Measurements from ENCODE around the gene AAMP.

The AAMP gene

DNA sequence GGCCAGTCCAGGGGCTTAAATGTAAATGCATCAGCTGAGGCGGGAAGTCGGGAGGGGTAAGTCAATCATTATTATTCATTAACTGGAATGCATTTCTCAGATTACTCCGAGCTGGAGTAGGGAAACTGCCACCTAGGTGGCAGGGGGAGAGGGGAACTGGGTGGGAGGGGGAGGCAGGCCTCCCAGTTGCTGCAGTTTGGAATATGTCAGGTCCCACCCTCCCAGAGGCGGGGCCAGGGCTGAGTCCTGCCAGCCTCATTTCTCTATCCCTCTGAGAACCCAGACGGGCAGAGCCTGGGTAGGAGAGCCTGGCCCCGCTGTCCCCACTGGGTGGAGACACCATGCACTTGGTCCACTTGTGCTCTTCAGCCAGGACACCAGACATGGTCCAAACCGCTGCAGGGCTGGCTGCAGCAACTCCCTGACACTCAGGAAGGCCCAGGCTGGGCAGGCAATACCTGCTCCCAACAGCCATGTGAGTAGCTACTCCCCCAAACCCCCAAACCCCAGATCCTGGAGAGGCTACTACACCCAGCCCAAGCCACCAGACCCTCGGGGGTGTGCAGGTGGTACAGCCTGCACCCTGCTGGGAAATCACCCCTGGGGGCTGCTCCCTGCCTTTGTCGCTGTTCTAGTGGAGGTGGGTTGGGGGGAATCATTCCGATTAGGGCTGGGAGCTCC, 9.1 kb downstream of the AAMP start, which contains the start of gene GPBAR1:
Gene GPBAR1, plus strand, starts transcription at position 274 of the 681 bp plus-strand sequence. CDS start 1,710 bp downstream, outside the sequence.
- peaks cover 8% of the 10 kb centered on the region for H3K4me1 ChIP-seq (ENCODE audit: control insufficient read depth, low read depth, low read length)
- no peaks in the 10 kb centered on the region for H3K27me3 ChIP-seq (ENCODE audit: control insufficient read depth, insufficient read depth, low read length)
- no peak within 1 kb of the TSS for H3K4me3 ChIP-seq (ENCODE audit: low read length)
- no peaks in the 10 kb centered on the region for H3K9me3 ChIP-seq (ENCODE audit: control insufficient read depth, low read depth, low read length)
- peaks cover 26% of the 10 kb centered on the region for H3K36me3 ChIP-seq (ENCODE audit: control insufficient read depth, low read depth, low read length)
- no peak within 1 kb of the TSS for H3K27ac ChIP-seq (ENCODE audit: low read length)
- peak within 1 kb of the TSS; percentile 4 for H3K9ac ChIP-seq (ENCODE audit: low read length)

DNA sequence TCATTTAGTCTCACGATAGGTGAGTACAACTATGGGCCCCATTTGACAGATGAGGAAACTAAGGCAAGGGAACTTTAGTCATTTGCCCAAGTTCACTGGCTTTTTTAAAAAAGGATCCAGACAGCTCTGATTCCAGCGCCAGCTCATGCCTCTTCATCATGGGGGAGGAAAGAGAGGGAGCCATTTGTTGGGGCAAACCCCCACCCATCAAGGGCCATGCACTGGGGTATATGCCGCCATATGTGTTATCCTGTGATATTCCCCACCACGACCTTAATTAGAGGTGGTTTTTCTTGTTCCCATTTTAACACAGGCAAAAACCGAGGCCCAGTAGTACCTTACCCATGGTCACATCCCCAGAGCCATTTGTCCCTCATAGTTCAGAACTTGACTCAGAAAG, 9.8 kb downstream of the AAMP start:
- peaks cover 26% of the 10 kb centered on the region for H3K36me3 ChIP-seq (ENCODE audit: control insufficient read depth, low read depth, low read length)
- no peaks in the 10 kb centered on the region for H3K9me3 ChIP-seq (ENCODE audit: control insufficient read depth, low read depth, low read length)
- H3K9ac ChIP-seq (ENCODE audit: low read length), result no peak overlapping the region
- H3K4me1 ChIP-seq (ENCODE audit: control insufficient read depth, low read depth, low read length), result peaks cover 8% of the 10 kb centered on the region
- no peak overlapping the region for H3K4me3 ChIP-seq (ENCODE audit: low read length)
- H3K27ac ChIP-seq (ENCODE audit: low read length), result no peak overlapping the region
- no peaks in the 10 kb centered on the region for H3K27me3 ChIP-seq (ENCODE audit: control insufficient read depth, insufficient read depth, low read length)

- H3K4me3 ChIP-seq (ENCODE audit: low read length), result no peak overlapping the region
- H3K27me3 ChIP-seq (ENCODE audit: control insufficient read depth, insufficient read depth, low read length), result no peaks in the 10 kb centered on the region
- no peaks in the 10 kb centered on the region for H3K9me3 ChIP-seq (ENCODE audit: control insufficient read depth, low read depth, low read length)
- peaks cover 8% of the 10 kb centered on the region for H3K4me1 ChIP-seq (ENCODE audit: control insufficient read depth, low read depth, low read length)
- no peak overlapping the region for H3K9ac ChIP-seq (ENCODE audit: low read length)
- H3K27ac ChIP-seq (ENCODE audit: low read length), result no peak overlapping the region
- peaks cover 28% of the 10 kb centered on the region for H3K36me3 ChIP-seq (ENCODE audit: control insufficient read depth, low read depth, low read length)
Observed at GRCh38 chr2:218259099-218259961, 10.6 kb downstream of the AAMP start.

DNA sequence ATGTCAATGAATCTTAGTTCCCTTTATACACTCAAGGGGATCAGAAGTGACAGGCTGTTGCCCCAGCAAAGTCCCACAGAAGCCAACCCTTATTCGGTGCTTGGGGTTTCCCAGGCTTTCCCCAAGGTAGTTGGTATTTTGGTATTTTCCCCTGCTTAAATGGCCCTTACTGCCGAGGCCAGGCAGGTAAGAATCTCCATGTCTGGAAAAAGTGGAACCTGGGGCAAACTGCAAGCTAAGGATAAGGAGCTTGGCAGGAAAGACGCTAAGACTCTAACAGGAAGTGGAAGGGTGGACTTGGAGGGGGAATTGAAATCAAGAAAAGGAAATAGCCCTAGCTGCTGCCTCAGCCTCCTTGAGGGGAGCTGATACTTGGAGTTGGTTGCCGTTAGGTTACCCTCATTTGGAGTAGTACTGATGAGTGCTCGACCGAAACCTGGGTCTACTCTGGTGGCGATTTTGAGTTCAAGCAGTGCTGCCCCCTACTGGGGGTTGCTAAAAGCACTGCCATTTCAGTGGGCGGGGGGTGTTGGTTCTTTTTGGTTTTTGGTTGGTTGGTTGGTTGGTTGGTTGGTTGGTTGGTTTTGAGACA, 12.5 kb downstream of the AAMP start:
- H3K27ac ChIP-seq (ENCODE audit: low read length), result no peak overlapping the region

DNA sequence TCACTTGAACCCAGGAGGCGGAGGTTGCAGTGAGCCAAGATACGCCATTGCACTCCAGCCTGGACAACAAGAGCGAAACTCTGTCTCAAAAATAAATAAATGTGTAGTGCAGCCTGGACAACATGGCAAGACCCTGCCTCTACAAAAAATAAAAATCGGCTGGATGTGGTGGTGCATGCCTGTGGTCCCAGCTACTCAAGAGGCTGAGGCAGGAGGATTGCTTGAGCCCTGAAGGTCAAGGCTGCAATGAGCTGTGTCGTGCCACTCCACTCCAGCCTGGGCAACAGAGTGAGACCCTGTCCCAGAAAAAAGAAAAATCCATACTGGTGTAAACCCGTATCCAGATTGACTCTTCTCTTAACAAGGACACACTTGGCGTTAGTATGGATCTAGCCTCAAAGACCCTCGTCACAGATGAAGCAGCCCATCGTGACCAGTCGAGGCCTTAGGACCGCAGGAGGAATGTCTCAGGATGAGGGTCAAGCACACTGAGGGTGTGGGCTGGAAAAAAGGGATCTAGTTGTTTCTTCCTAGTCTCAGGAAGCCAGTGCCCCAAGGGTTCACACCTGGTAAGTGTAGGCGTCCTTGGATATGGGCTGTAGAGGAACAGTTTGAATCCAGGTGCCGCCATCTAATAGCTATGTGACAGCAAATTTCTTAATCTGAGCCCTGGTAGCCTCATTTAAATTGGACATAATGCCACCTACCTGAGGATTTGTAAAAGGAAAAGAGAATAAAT, 13.2 kb downstream of the AAMP start:
- Histone ChIP-seq H3K9me3 (ENCODE audit: control insufficient read depth, low read depth, low read length) (no peaks in the 10 kb centered on the region), H3K4me1 (ENCODE audit: control insufficient read depth, low read depth, low read length) (peaks cover 8% of the 10 kb centered on the region), H3K27me3 (ENCODE audit: control insufficient read depth, insufficient read depth, low read length) (no peaks in the 10 kb centered on the region), H3K4me3 (ENCODE audit: low read length) (no peak overlapping the region), H3K9ac (ENCODE audit: low read length) (no peak overlapping the region), H3K27ac (ENCODE audit: low read length) (no peak overlapping the region), H3K36me3 (ENCODE audit: control insufficient read depth, low read depth, low read length) (peaks cover 42% of the 10 kb centered on the region)

More for the DNA sequence above, 12.5 kb downstream of the AAMP start:
- H3K4me1 ChIP-seq (ENCODE audit: control insufficient read depth, low read depth, low read length), result peaks cover 8% of the 10 kb centered on the region
- peaks cover 35% of the 10 kb centered on the region for H3K36me3 ChIP-seq (ENCODE audit: control insufficient read depth, low read depth, low read length)
- H3K9me3 ChIP-seq (ENCODE audit: control insufficient read depth, low read depth, low read length), result no peaks in the 10 kb centered on the region
- H3K27me3 ChIP-seq (ENCODE audit: control insufficient read depth, insufficient read depth, low read length), result no peaks in the 10 kb centered on the region
- no peak overlapping the region for H3K9ac ChIP-seq (ENCODE audit: low read length)
- H3K4me3 ChIP-seq (ENCODE audit: low read length), result no peak overlapping the region

GRCh38 chr2:218255446-218255845, 14.5 kb downstream of the AAMP start:
- H3K4me1 ChIP-seq (ENCODE audit: control insufficient read depth, low read depth, low read length), result no peaks in the 10 kb centered on the region
- no peak overlapping the region for H3K27ac ChIP-seq (ENCODE audit: low read length)
- H3K9me3 ChIP-seq (ENCODE audit: control insufficient read depth, low read depth, low read length), result no peaks in the 10 kb centered on the region
- no peak overlapping the region for H3K9ac ChIP-seq (ENCODE audit: low read length)
- peaks cover 56% of the 10 kb centered on the region for H3K36me3 ChIP-seq (ENCODE audit: control insufficient read depth, low read depth, low read length)
- H3K4me3 ChIP-seq (ENCODE audit: low read length), result no peak overlapping the region
- no peaks in the 10 kb centered on the region for H3K27me3 ChIP-seq (ENCODE audit: control insufficient read depth, insufficient read depth, low read length)

DNA sequence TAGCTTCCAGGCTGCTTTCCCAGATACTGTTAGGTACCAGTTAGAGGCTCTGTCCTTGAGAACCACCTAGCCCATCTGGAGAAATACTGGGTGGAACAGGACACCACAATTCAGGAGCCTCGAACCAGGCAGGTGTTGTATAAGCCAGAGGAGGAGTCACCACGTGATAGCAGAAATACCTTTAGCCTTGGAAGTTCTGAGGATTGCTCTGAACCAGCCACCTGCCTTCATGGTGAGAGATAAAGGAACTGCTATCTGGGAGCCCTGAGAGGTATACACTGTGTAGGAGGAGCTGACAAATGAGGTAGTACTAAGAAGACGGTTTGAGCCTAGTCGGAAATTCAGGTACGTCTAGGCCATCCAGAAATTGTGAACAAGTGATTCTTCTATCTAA, 16.7 kb downstream of the AAMP start:
- no peaks in the 10 kb centered on the region for H3K4me1 ChIP-seq (ENCODE audit: control insufficient read depth, low read depth, low read length)
- H3K9me3 ChIP-seq (ENCODE audit: control insufficient read depth, low read depth, low read length), result no peaks in the 10 kb centered on the region
- H3K36me3 ChIP-seq (ENCODE audit: control insufficient read depth, low read depth, low read length), result peaks cover 78% of the 10 kb centered on the region
- no peak overlapping the region for H3K27ac ChIP-seq (ENCODE audit: low read length)
- no peaks in the 10 kb centered on the region for H3K27me3 ChIP-seq (ENCODE audit: control insufficient read depth, insufficient read depth, low read length)
- H3K9ac ChIP-seq (ENCODE audit: low read length), result no peak overlapping the region
- no peak overlapping the region for H3K4me3 ChIP-seq (ENCODE audit: low read length)

GRCh38 chr2:218252509-218253231, 17.3 kb downstream of the AAMP start:
- no peak overlapping the region for H3K9ac ChIP-seq (ENCODE audit: low read length)
- no peak overlapping the region for H3K4me3 ChIP-seq (ENCODE audit: low read length)
- H3K27ac ChIP-seq (ENCODE audit: low read length), result no peak overlapping the region
- H3K36me3 ChIP-seq (ENCODE audit: control insufficient read depth, low read depth, low read length), result peaks cover 83% of the 10 kb centered on the region
- no peaks in the 10 kb centered on the region for H3K4me1 ChIP-seq (ENCODE audit: control insufficient read depth, low read depth, low read length)
- H3K27me3 ChIP-seq (ENCODE audit: control insufficient read depth, insufficient read depth, low read length), result no peaks in the 10 kb centered on the region
- H3K9me3 ChIP-seq (ENCODE audit: control insufficient read depth, low read depth, low read length), result no peaks in the 10 kb centered on the region

GRCh38 chr2:218249691-218250090, 20.2 kb downstream of the AAMP start:
- no peak overlapping the region for H3K4me3 ChIP-seq (ENCODE audit: low read length)
- H3K9me3 ChIP-seq (ENCODE audit: control insufficient read depth, low read depth, low read length), result no peaks in the 10 kb centered on the region
- H3K36me3 ChIP-seq (ENCODE audit: control insufficient read depth, low read depth, low read length), result peaks cover 95% of the 10 kb centered on the region
- no peaks in the 10 kb centered on the region for H3K4me1 ChIP-seq (ENCODE audit: control insufficient read depth, low read depth, low read length)
- H3K27me3 ChIP-seq (ENCODE audit: control insufficient read depth, insufficient read depth, low read length), result no peaks in the 10 kb centered on the region
- H3K27ac ChIP-seq (ENCODE audit: low read length), result no peak overlapping the region
- H3K9ac ChIP-seq (ENCODE audit: low read length), result no peak overlapping the region

DNA sequence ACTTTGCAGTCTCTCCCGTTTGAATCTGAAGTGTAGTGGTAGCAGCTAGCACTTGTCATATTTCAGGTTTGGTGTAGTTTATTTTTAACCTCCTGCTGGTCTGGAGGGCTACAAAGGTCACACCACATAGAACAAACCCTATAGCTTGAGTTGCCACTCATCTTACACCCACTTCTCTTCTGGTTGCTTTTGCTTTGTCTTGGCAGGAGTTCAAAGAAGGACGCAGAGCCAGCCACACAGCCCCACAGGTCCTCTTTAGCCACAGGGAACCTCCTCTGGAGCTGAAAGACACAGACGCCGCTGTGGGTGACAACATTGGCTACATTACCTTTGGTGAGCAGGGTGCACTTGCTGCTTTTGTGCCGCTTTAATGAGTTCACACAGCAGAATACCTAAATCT, 24.7 kb downstream of the AAMP start:
- H3K36me3 ChIP-seq (ENCODE audit: control insufficient read depth, low read depth, low read length), result peaks cover 87% of the 10 kb centered on the region
- H3K9me3 ChIP-seq (ENCODE audit: control insufficient read depth, low read depth, low read length), result no peaks in the 10 kb centered on the region
- H3K9ac ChIP-seq (ENCODE audit: low read length), result no peak overlapping the region
- H3K27ac ChIP-seq (ENCODE audit: low read length), result no peak overlapping the region
- no peak overlapping the region for H3K4me3 ChIP-seq (ENCODE audit: low read length)
- H3K4me1 ChIP-seq (ENCODE audit: control insufficient read depth, low read depth, low read length), result no peaks in the 10 kb centered on the region
- H3K27me3 ChIP-seq (ENCODE audit: control insufficient read depth, insufficient read depth, low read length), result no peaks in the 10 kb centered on the region

All from iPS-18a (cell line).